Measurements from ENCODE around the gene PECR. TPM values are rescaled to one million over a fixed set of nuclear protein-coding genes. Genes with fewer than 3 reads are reported as not detected.

The PECR gene
- total and polyA plus RNA-seq, 9 of the 15 experiments (the other 6 are each of a cell fraction or from before 2014, with no cell fraction given) = 1.1 to 10.3 (median 8.2) TPM

DNA sequence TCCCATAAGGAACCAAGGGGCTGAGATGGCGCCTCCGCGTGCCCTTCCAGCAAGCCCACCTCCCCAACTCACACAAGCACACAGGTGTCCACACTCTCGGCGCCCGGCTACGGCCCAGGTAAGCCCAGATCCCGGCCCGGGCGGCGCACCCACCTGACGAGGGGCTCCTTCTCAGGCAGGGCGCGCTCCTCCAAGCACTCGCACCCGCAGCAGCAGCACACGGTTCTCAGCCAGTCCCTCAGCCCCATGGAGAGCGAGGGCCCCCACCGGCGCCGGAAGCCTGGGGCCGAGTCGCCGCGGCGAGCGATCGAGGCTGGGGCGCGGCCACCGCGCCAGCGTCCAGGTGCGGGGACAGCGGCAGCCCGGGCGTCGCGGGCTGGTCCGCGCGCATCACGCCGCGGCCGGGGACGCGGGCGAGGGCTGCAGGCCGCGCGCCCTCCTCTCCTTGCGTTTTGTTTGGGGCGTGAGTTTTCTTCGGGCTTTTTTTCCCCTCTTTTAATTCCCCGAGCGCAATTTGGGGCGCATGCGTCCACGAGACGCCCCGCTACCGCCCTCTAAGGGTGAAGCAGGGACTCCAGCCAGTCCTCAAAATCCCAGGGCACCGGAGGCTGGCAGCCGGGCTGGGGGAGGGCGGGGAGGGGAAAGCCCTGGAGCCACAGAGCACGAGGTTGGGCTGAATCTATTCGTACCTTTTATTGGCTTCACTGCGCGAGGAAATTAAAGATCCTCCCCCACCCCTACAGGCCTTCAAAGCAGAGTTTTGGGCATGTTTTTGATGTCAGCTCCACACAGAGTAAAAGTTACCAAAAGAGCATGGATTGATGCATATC, 68.3 kb downstream of the PECR start, which contains the start of gene MREG (continued):
- TF ChIP-seq, protein P1, sequence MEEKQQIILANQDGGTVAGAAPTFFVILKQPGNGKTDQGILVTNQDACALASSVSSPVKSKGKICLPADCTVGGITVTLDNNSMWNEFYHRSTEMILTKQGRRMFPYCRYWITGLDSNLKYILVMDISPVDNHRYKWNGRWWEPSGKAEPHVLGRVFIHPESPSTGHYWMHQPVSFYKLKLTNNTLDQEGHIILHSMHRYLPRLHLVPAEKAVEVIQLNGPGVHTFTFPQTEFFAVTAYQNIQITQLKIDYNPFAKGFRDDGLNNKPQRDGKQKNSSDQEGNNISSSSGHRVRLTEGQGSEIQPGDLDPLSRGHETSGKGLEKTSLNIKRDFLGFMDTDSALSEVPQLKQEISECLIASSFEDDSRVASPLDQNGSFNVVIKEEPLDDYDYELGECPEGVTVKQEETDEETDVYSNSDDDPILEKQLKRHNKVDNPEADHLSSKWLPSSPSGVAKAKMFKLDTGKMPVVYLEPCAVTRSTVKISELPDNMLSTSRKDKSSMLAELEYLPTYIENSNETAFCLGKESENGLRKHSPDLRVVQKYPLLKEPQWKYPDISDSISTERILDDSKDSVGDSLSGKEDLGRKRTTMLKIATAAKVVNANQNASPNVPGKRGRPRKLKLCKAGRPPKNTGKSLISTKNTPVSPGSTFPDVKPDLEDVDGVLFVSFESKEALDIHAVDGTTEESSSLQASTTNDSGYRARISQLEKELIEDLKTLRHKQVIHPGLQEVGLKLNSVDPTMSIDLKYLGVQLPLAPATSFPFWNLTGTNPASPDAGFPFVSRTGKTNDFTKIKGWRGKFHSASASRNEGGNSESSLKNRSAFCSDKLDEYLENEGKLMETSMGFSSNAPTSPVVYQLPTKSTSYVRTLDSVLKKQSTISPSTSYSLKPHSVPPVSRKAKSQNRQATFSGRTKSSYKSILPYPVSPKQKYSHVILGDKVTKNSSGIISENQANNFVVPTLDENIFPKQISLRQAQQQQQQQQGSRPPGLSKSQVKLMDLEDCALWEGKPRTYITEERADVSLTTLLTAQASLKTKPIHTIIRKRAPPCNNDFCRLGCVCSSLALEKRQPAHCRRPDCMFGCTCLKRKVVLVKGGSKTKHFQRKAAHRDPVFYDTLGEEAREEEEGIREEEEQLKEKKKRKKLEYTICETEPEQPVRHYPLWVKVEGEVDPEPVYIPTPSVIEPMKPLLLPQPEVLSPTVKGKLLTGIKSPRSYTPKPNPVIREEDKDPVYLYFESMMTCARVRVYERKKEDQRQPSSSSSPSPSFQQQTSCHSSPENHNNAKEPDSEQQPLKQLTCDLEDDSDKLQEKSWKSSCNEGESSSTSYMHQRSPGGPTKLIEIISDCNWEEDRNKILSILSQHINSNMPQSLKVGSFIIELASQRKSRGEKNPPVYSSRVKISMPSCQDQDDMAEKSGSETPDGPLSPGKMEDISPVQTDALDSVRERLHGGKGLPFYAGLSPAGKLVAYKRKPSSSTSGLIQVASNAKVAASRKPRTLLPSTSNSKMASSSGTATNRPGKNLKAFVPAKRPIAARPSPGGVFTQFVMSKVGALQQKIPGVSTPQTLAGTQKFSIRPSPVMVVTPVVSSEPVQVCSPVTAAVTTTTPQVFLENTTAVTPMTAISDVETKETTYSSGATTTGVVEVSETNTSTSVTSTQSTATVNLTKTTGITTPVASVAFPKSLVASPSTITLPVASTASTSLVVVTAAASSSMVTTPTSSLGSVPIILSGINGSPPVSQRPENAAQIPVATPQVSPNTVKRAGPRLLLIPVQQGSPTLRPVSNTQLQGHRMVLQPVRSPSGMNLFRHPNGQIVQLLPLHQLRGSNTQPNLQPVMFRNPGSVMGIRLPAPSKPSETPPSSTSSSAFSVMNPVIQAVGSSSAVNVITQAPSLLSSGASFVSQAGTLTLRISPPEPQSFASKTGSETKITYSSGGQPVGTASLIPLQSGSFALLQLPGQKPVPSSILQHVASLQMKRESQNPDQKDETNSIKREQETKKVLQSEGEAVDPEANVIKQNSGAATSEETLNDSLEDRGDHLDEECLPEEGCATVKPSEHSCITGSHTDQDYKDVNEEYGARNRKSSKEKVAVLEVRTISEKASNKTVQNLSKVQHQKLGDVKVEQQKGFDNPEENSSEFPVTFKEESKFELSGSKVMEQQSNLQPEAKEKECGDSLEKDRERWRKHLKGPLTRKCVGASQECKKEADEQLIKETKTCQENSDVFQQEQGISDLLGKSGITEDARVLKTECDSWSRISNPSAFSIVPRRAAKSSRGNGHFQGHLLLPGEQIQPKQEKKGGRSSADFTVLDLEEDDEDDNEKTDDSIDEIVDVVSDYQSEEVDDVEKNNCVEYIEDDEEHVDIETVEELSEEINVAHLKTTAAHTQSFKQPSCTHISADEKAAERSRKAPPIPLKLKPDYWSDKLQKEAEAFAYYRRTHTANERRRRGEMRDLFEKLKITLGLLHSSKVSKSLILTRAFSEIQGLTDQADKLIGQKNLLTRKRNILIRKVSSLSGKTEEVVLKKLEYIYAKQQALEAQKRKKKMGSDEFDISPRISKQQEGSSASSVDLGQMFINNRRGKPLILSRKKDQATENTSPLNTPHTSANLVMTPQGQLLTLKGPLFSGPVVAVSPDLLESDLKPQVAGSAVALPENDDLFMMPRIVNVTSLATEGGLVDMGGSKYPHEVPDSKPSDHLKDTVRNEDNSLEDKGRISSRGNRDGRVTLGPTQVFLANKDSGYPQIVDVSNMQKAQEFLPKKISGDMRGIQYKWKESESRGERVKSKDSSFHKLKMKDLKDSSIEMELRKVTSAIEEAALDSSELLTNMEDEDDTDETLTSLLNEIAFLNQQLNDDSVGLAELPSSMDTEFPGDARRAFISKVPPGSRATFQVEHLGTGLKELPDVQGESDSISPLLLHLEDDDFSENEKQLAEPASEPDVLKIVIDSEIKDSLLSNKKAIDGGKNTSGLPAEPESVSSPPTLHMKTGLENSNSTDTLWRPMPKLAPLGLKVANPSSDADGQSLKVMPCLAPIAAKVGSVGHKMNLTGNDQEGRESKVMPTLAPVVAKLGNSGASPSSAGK (IDR thresholded peaks at IDR 0.05) = peak; percentile 38; the same call in 1 of the 2 replicates
- TF ChIP-seq ZNF41 (CRISPR knock-in tag; conservative IDR thresholded peaks at IDR 0.05) (no peak), CTBP1 (IDR thresholded peaks at IDR 0.05; ENCODE audit: borderline replicate concordance) (peak; percentile 21; the same call in 1 of the 2 replicates), NONO (IDR thresholded peaks at IDR 0.05; ENCODE audit: low read depth in 2 of 2, low read length in 1 of 2) (peak in 1 of 2 experiments; percentile 27; a peak in 1 of 4 replicates), PHF8 (IDR thresholded peaks at IDR 0.05; ENCODE audit: borderline replicate concordance, low read length) (peak; percentile 51; the same call in 1 of the 2 replicates), MYNN (IDR thresholded peaks at IDR 0.05) (no peak), MYNN (CRISPR knock-in tag; IDR thresholded peaks at IDR 0.05) (no peak), POLR2G (IDR thresholded peaks at IDR 0.05; ENCODE audit: low read depth, low read length) (peak; percentile 72), SPI1 (IDR thresholded peaks at IDR 0.05; ENCODE audit: borderline replicate concordance, low read depth, low read length) (no peak)
- TF ChIP-seq, protein P2, sequence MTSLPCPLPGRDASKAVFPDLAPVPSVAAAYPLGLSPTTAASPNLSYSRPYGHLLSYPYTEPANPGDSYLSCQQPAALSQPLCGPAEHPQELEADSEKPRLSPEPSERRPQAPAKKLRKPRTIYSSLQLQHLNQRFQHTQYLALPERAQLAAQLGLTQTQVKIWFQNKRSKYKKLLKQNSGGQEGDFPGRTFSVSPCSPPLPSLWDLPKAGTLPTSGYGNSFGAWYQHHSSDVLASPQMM (CRISPR knock-in tag; IDR thresholded peaks at IDR 0.05) = no peak
- TF ChIP-seq, protein P3, sequence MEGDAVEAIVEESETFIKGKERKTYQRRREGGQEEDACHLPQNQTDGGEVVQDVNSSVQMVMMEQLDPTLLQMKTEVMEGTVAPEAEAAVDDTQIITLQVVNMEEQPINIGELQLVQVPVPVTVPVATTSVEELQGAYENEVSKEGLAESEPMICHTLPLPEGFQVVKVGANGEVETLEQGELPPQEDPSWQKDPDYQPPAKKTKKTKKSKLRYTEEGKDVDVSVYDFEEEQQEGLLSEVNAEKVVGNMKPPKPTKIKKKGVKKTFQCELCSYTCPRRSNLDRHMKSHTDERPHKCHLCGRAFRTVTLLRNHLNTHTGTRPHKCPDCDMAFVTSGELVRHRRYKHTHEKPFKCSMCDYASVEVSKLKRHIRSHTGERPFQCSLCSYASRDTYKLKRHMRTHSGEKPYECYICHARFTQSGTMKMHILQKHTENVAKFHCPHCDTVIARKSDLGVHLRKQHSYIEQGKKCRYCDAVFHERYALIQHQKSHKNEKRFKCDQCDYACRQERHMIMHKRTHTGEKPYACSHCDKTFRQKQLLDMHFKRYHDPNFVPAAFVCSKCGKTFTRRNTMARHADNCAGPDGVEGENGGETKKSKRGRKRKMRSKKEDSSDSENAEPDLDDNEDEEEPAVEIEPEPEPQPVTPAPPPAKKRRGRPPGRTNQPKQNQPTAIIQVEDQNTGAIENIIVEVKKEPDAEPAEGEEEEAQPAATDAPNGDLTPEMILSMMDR (IDR thresholded peaks at IDR 0.05 in 2 of 3, conservative IDR thresholded peaks at IDR 0.05 in 1 of 3; ENCODE audit: insufficient read depth in 2 of 3, low read depth in 1 of 3, low read length in 3 of 3) = peak; percentile 39 to 65 (median 62); a peak in 5 of 6 replicates
